DMS114 treated with DMSO at 0.1 percent for 48 hours (cell line): Measurements from ENCODE around the gene RPS6KA1.
"Not testable (repeated sequence)": the region's sequence is repeated elsewhere in the genome, so short reads cannot be mapped to it uniquely, and the experiment has no call there.

ENCODE experiments used
- DNase-seq: peaks from one replicate; lab custom pipeline; 2025; ENCODE audit not compliant: unreplicated experiment; lab: John Stamatoyannopoulos, UW

The RPS6KA1 gene

GRCh38 chr1:26529655-26530409, at the start of gene RPS6KA1:
Gene RPS6KA1, plus strand, starts transcription at chr1:26529761. Its CDS starts 160 bp downstream, at chr1:26529921.
- peak; percentile 38 for DNase-seq

GRCh38 chr1:26482921-26483320, 46.6 kb upstream of the RPS6KA1 start:
- DNase-seq = no peak

- no peak for DNase-seq
Measured at GRCh38 chr1:26483980-26484379, 45.6 kb upstream of the RPS6KA1 start.

GRCh38 chr1:26490155-26490554, 39.4 kb upstream of the RPS6KA1 start:
- no peak for DNase-seq

- DNase-seq = no peak
Measured at GRCh38 chr1:26493267-26493666, 36.3 kb upstream of the RPS6KA1 start.

DNA sequence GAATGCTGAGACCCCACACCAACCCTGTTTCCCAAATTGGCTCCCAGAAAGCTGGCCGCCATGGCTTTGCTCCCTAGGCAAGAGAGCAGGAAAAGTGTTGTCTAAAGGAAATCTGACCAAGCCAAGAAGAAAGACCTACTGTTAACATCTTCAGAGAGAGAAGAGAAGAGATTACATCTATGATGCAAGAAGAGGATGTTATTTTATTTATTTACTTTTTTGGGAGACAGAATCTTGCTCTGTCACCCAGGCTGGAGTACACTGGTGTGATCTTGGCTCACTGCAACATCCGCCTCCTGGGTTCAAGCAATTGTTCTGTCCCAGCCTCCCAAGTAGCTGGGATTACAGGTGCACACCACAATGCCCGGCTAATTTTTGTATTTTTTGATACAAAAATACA, 35.6 kb upstream of the RPS6KA1 start:
- no peak for DNase-seq

GRCh38 chr1:26496861-26497260, 32.7 kb upstream of the RPS6KA1 start:
- DNase-seq = no peak

DNA sequence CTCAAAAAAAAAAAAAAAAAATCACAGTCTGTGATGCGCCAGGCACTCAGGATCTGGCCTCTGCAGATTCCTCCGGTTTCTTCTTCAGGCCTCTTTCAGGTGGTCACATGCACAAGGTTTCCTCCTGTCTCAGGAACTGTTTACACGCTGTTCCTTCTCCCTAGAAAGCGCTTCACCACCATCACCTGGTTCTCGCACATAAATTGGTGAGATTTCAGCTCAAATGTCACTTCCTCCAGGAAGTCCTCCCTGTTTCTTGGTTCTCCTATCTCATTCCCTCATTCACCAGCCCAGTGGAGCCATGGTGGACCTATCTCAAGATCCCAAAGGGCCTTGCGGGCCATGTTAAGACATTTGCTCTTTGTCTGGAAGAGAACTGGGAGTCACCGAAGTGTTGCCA, 30.7 kb upstream of the RPS6KA1 start:
- no peak for DNase-seq

DNA sequence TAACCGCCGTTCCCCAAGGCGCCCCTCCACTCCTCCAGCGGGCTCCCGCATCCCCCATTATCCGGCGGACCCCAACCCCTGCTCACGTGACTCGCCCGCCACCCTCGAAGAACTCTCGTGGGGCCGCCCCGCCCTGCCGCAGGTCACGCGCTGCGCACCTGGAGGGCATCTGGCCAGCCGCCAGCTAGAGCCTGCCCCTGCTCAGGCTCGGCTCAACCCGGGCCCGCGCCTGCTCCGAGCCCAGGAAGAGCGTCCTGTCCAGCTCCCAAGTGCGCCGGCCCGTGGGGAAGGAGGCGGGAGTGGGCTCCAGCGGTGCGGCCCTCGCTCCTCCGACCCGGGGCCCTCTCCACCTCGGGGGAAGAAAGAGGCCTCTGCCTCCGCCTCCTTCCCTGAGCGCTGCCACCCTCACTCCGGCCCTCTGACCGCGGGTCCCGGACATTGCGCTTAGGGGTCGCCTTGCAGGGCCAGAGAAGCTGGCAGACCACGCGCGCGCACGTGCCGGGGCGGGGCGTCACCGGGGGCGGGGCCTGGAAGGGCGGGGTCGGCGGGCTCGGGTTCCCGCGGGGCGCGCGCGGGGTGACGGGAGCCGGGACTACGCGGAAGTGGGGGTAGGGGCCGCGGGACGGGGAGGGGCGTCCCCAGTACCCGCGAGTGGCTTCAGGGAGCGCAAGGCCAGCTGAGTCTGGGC, 28.9 kb upstream of the RPS6KA1 start:
- peak; percentile 55 for DNase-seq

DNA sequence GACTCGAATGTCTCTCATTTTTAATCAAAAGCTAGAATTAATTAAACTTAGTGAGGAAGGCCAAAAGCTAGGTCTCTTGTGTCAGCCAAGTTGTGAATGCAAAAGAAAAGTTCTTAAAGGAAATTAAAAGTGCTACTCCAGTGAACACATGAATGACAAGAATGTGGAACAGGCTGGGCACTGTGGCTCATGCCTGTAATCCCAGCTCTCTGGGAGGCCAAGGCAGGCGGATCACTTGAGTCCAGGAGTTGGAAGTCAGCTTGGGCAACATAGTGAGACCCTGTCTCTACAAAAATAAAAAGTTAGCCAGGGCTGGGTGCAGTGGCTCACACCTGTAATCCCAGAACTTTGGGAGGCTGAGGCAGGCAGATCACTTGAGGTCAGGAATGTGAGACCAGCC, 18.9 kb upstream of the RPS6KA1 start:
- not testable (repeated sequence) for DNase-seq

GRCh38 chr1:26515836-26516235, 13.7 kb upstream of the RPS6KA1 start:
- DNase-seq = not testable (repeated sequence)

DNA sequence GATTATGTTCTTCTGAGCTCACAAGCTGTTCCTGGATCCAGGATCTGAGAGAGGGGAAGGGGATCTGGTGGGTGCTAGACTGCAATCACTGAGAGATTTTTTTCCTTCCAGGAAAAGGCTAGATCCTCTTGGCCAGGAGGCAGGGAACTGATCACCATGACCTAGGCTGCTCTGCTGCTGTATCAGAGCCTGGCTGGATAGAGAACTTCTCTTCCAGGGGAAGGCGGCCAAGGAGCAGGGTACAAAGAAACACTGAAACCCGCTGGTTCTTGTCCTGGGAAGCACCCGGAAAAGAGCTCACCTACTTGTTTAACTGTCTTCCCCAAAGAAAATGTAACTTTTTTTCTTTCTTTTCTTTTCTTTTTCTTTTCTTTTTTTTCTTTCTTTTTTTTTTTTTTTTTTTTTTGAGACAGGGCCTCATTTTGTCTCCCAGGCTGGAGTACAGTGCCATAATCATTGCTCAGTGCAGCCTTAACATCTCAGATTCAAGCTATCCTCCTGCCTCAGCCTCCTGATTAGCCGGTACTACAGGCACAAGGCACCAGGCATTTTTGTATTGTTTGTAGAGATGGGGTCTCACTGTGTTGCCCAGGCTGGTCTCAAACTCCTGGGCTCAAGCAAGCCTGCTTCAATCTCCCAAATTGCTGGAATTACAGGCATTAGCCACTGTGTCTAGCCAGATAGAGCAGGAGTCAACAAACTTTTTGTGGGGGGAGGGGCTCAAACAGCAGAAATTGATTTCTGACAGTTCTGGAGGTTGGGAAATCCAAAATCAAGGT, 12.4 kb upstream of the RPS6KA1 start:
- no peak for DNase-seq

GRCh38 chr1:26517766-26518049, 11.9 kb upstream of the RPS6KA1 start:
- DNase-seq = no peak

- no peak for DNase-seq
Measured at GRCh38 chr1:26518355-26518754, 11.2 kb upstream of the RPS6KA1 start.

GRCh38 chr1:26520339-26520738, 9.2 kb upstream of the RPS6KA1 start:
- no peak for DNase-seq

DNA sequence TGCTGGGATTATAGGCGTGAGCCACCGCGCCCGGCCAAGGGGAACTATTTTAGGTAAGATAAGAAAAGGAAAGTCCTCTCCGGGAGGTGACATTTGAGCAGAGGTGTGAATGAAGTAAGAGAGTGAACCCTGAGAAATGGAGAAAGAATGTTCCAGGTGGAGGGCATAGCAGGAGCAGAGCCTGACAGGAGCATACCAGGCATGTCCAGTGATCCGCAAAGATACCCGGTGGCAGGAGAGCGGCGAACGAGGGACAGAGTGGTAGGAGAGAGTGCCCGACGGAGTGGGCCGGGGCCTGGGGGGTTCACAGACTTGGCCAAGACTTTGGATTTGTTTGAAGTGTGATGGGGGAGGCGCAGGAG, 7.9 kb upstream of the RPS6KA1 start:
- DNase-seq = no peak

- DNase-seq = no peak
Measured at GRCh38 chr1:26522073-26522472, 7.5 kb upstream of the RPS6KA1 start.

GRCh38 chr1:26524181-26524580, 5.4 kb upstream of the RPS6KA1 start:
- DNase-seq = no peak

GRCh38 chr1:26526287-26526686, 3.3 kb upstream of the RPS6KA1 start:
- no peak for DNase-seq

- no peak for DNase-seq
Measured at GRCh38 chr1:26529405-26529654, 231 bp upstream of the RPS6KA1 start.

DNA sequence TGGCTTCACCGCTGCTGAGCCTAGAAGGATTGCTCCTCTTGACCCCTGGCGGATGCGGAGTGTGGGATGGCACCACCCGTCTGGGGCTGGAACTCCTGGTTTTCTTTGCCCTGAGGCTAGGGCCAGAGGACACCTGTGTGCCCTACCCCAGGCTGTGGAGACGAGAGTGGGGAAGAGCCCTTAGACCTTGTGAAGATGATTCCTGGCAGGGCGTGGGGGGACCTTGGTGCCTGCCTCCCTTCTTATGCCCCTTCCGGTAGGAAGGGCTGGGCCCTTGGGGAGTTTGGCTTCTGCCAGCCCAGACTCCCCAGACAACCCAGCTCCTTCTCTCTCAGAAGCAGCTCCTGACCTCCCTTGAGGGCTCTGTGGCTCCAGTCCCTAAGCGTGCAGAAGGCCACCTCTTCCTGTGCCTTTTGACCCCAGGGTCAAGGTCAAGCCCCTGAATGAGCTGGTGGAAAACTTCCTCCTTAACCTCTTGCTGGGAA, 891 bp downstream of the RPS6KA1 start:
- DNase-seq = no peak

GRCh38 chr1:26530895-26531598, 1.5 kb downstream of the RPS6KA1 start:
- DNase-seq = no peak
